HepG2 (cell line): ENCODE data around the gene ZNF181. TPM values are rescaled to one million over a fixed set of nuclear protein-coding genes. Genes with fewer than 3 reads are reported as not detected.

ENCODE experiments used
- IKZF5 ChIP-seq: IDR thresholded peaks from 2 replicates; pipeline ENCODE4 v1.6.1; 2018; ENCODE audit warnings: missing genetic modification reagents, mild to moderate bottlenecking, missing compliant biosample characterization
- MEIS1 ChIP-seq: sonication (generic); formaldehyde crosslinking; IDR thresholded peaks from 2 replicates; pipeline ENCODE4 v1.9.0; 2021; ENCODE audit warnings: mild to moderate bottlenecking, missing genetic modification reagents, moderate library complexity, borderline replicate concordance
- MXD4 ChIP-seq: IDR thresholded peaks from 2 replicates; pipeline ENCODE4 v1.6.1; 2016; ENCODE audit warnings: mild to moderate bottlenecking, missing biosample characterization, missing genetic modification reagents
- NFE2L1 ChIP-seq: sonication (generic); formaldehyde crosslinking; IDR thresholded peaks from 2 replicates; pipeline ENCODE4 v1.4.0; 2020; ENCODE audit warnings: missing genetic modification reagents, mild to moderate bottlenecking, borderline replicate concordance
- NR2F2 ChIP-seq: IDR thresholded peaks from 2 replicates; pipeline ENCODE4 v1.6.1; 2012; ENCODE audit warnings: low read depth, inconsistent platforms, borderline replicate concordance
- POLR2AphosphoS5 ChIP-seq: IDR thresholded peaks from 2 replicates; pipeline ENCODE4 v1.6.1; 2012; ENCODE audit warnings: low read depth, low read length
- SNAPC2 ChIP-seq: sonication (generic); formaldehyde crosslinking; IDR thresholded peaks from 2 replicates; pipeline ENCODE4 v1.8.1; 2022; ENCODE audit warnings: mild to moderate bottlenecking, missing genetic modification reagents
- SOX5 ChIP-seq: IDR thresholded peaks from 2 replicates; pipeline ENCODE4 v1.6.1; 2016; ENCODE audit warnings: borderline replicate concordance
- SRSF4 ChIP-seq: fragments of 200-400 bp; formaldehyde crosslinking; IDR thresholded peaks from one replicate; pipeline ENCODE4 v1.6.1; 2018; ENCODE audit warnings: mild to moderate bottlenecking, low read depth, low read length, moderate library complexity; ENCODE audit not compliant: poor library complexity, severe bottlenecking
- STAT6 ChIP-seq: sonication (generic); formaldehyde crosslinking; IDR thresholded peaks from 2 replicates; pipeline ENCODE4 v1.4.0; 2020; ENCODE audit warnings: missing genetic modification reagents, mild to moderate bottlenecking, borderline replicate concordance
- TFE3 ChIP-seq: IDR thresholded peaks from 2 replicates; pipeline ENCODE4 v1.6.1; 2016
- ZNF317 ChIP-seq: sonication (generic); formaldehyde crosslinking; IDR thresholded peaks from 2 replicates; pipeline ENCODE4 v1.5.0; 2020; ENCODE audit warnings: mild to moderate bottlenecking, missing genetic modification reagents
- ZNF343 ChIP-seq: sonication (generic); formaldehyde crosslinking; IDR thresholded peaks from 2 replicates; pipeline ENCODE4 v1.4.0; 2020; ENCODE audit warnings: mild to moderate bottlenecking, missing genetic modification reagents
- ZNF639 ChIP-seq: conservative IDR thresholded peaks from 2 replicates; pipeline ENCODE4 v1.6.1; 2018; ENCODE audit warnings: missing genetic modification reagents
- ZNF646 ChIP-seq: sonication (generic); formaldehyde crosslinking; IDR thresholded peaks from 2 replicates; pipeline ENCODE4 v1.9.0; 2021; ENCODE audit warnings: mild to moderate bottlenecking, missing genetic modification reagents
- polyA plus RNA-seq, 8 experiments: library from polyadenylated mRNA; depleted of rRNA in 3 of 8; stranded (reverse) in 7 of 8; unstranded in 1 of 8; fragments of >200 nt; fragmentation: Illumina TruSeq in 4 of 8; extraction: Trizol in 4 of 8; gene quantifications; 2 replicates each; pipeline versions ENCODE4 v1.2.1 to v1.2.3, GENCODE V29; 2011 to 2016; ENCODE audit warnings: low read depth in 4 of 8, missing spikeins in 1 of 8, mixed read lengths in 1 of 8; ENCODE audit not compliant: insufficient read depth in 1 of 8
- total RNA-seq, 5 experiments: library from RNA; depleted of rRNA; stranded (reverse); fragments of >200 nt; fragmentation: Illumina TruSeq; extraction: Trizol; gene quantifications; 2 replicates each; pipeline ENCODE4 v1.2.3, GENCODE V29; 2016; ENCODE audit warnings: low read depth in 1 of 5

ZNF181 gene
- total and polyA plus RNA-seq, 2 of the 13 experiments (the other 11 are each of a cell fraction or from before 2014, with no cell fraction given), result 10.6 to 15.5 TPM

- TF ChIP-seq MXD4 (CRISPR knock-in tag) (peak; percentile 63), ZNF343 (CRISPR knock-in tag) (peak; percentile 86), ZNF317 (no peak), STAT6 (CRISPR knock-in tag) (peak; percentile 82; the same call in 1 of the 2 replicates), SOX5 (CRISPR knock-in tag) (no peak), IKZF5 (CRISPR knock-in tag) (peak; percentile 23; the same call in 1 of the 2 replicates), SRSF4 (no peak), POLR2AphosphoS5 (peak; percentile 88), TFE3 (CRISPR knock-in tag) (peak; percentile 36; the same call in 1 of the 2 replicates), NFE2L1 (0 out of 2 replicates have a peak, but pooled peaks have one; percentile 22), ZNF639 (peak; percentile 85), ZNF646 (CRISPR knock-in tag) (peak; percentile 18; the same call in 1 of the 2 replicates), MEIS1 (CRISPR knock-in tag) (no peak), NR2F2 (peak; percentile 12; the same call in 1 of the 2 replicates), SNAPC2 (CRISPR knock-in tag) (peak; percentile 38; the same call in 1 of the 2 replicates)
Measured at GRCh38 chr19:34733746-34734536, at the start of gene ZNF181 (continued).
